DOHH2 (cell line): ENCODE results near the gene AFAP1.

Experiments
- H3F3A ChIP-seq: fragments of 200-600 bp; sonication (generic), shearing (Covaris generic); 2 replicates; pipeline ENCODE4 v1.6.0; 2016; ENCODE audit warnings: antibody characterized with exemption, mild to moderate bottlenecking; ENCODE audit not compliant: control insufficient read depth, insufficient read depth
- H3K27ac ChIP-seq: fragments of 200-600 bp; sonication (generic); 2 replicates; pipeline ENCODE4 v1.5.1; 2014; ENCODE audit warnings: low read depth, mild to moderate bottlenecking, low read length, moderate library complexity
- H3K27me3 ChIP-seq: fragments of 200-600 bp; sonication (generic); 2 replicates; pipeline ENCODE4 v1.6.1; 2014; ENCODE audit warnings: mild to moderate bottlenecking, low read length, mixed read lengths; ENCODE audit not compliant: control insufficient read depth
- H3K36me3 ChIP-seq: fragments of 200-600 bp; sonication (generic); 2 replicates; pipeline ENCODE4 v1.6.1; 2014; ENCODE audit warnings: mild to moderate bottlenecking, low read length, moderate library complexity, mixed read lengths; ENCODE audit not compliant: control insufficient read depth
- H3K4me1 ChIP-seq: fragments of 200-600 bp; sonication (generic); 2 replicates; pipeline ENCODE4 v1.6.1; 2014; ENCODE audit warnings: mild to moderate bottlenecking, low read length, mixed read lengths; ENCODE audit not compliant: control insufficient read depth
- H3K4me2 ChIP-seq: fragments of 200-600 bp; sonication (generic); 2 replicates; pipeline ENCODE4 v1.6.0; 2014; ENCODE audit warnings: mild to moderate bottlenecking, low read length, moderate library complexity
- H3K4me3 ChIP-seq: fragments of 200-600 bp; sonication (generic); 2 replicates; pipeline ENCODE4 v1.5.1; 2014; ENCODE audit warnings: mild to moderate bottlenecking, low read length, mixed read lengths
- H3K79me2 ChIP-seq: fragments of 200-600 bp; sonication (generic); 2 replicates; pipeline ENCODE4 v1.6.1; 2014; ENCODE audit warnings: mild to moderate bottlenecking, low read length, mixed read lengths; ENCODE audit not compliant: control insufficient read depth
- H3K9me2 ChIP-seq: fragments of 200-600 bp; sonication (generic); replicated peaks from 2 replicates; pipeline ENCODE4 v1.6.1; 2014; ENCODE audit warnings: mild to moderate bottlenecking, low read length, mixed read lengths; ENCODE audit not compliant: control insufficient read depth
- H3K9me3 ChIP-seq: fragments of 200-600 bp; sonication (generic); 2 replicates; pipeline ENCODE4 v1.6.1; 2014; ENCODE audit warnings: antibody characterized with exemption, low read length, mixed read lengths; ENCODE audit not compliant: control insufficient read depth, insufficient read depth
- H4K20me1 ChIP-seq: fragments of 200-600 bp; sonication (generic); 2 replicates; pipeline ENCODE4 v1.6.0; 2014; ENCODE audit warnings: low read depth, mild to moderate bottlenecking, antibody characterized with exemption, low read length, moderate library complexity; ENCODE audit not compliant: control insufficient read depth, insufficient read depth
- CTCF ChIP-seq: fragments of 200-600 bp; sonication (generic); IDR thresholded peaks from one replicate; pipeline ENCODE4 v1.5.1; 2014; ENCODE audit warnings: antibody characterized with exemption, mild to moderate bottlenecking, low read depth, low read length; ENCODE audit not compliant: poor library complexity, severe bottlenecking
- EZH2phosphoT487 ChIP-seq: fragments of 200-600 bp; sonication (generic); IDR thresholded peaks from 2 replicates; pipeline ENCODE4 v1.6.1; 2017; ENCODE audit warnings: borderline replicate concordance, mild to moderate bottlenecking, antibody characterized with exemption, low read length, moderate library complexity, mixed read lengths

Gene AFAP1

GRCh38 chr4:7774301-7775294, 165.1 kb downstream of the AFAP1 start:
- Histone ChIP-seq H3K9me3 (no peaks in the 10 kb centered on the region), H3K4me2 (no peak overlapping the region), H4K20me1 (no peaks in the 10 kb centered on the region), H3K4me1 (peaks cover 23% of the 10 kb centered on the region), H3K4me3 (no peak overlapping the region), H3K27ac (no peak overlapping the region), H3K9me2 (no peaks in the 10 kb centered on the region), H3F3A (no peaks in the 10 kb centered on the region), H3K79me2 (no peaks in the 10 kb centered on the region), H3K27me3 (peaks cover 14% of the 10 kb centered on the region), H3K36me3 (no peaks in the 10 kb centered on the region)
- no peak for TF ChIP-seq CTCF
- TF ChIP-seq EZH2phosphoT487: no peak

- no peak overlapping the region for H3K27ac ChIP-seq
- H3K4me1 ChIP-seq: peaks cover 23% of the 10 kb centered on the region
- no peaks in the 10 kb centered on the region for H3K9me2 ChIP-seq
- H3K36me3 ChIP-seq: no peaks in the 10 kb centered on the region
- no peak overlapping the region for H3K4me3 ChIP-seq
- H3K4me2 ChIP-seq: no peak overlapping the region
- no peaks in the 10 kb centered on the region for H4K20me1 ChIP-seq
- TF ChIP-seq EZH2phosphoT487 (no peak), CTCF (no peak)
- no peaks in the 10 kb centered on the region for H3F3A ChIP-seq
- peaks cover 16% of the 10 kb centered on the region for H3K27me3 ChIP-seq
- H3K9me3 ChIP-seq: no peaks in the 10 kb centered on the region
- H3K79me2 ChIP-seq: no peaks in the 10 kb centered on the region
Measured at GRCh38 chr4:7773401-7774180, 166.1 kb downstream of the AFAP1 start.

DNA sequence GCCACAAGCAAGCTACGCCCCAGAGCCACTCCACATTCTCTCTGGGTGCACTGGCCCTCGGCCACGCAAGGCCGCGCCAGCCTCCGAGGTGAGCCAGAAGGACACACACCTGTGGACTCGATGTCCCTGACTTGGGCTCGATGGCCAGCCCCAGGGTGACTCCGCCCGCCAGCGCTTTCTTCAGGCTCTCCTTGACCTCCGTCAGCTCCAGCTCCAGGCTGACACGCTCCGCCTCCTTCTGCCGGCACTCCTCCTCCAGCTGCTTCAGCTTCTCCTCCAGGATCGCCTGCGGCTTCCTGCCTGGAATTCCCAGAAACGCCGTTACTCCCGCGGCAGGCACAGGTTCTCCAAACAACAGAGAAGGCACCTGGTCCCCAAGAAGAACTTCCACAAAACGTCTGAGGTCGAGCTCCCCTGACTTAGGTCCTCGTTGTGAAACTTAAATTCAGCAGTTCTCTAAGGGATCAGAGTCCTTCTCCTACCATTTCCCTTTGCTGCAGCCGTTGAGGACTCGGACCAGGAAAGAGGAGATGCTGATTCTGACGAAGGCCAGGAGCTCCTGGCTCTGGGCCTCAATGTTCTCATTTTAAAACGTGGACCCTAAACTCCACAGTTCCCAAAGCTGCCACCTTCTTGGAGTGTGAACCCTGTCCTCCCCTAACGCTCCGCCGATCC, 166.8 kb downstream of the AFAP1 start:
- H3K27ac ChIP-seq: no peak overlapping the region
- peaks cover 17% of the 10 kb centered on the region for H3K27me3 ChIP-seq
- H3K4me2 ChIP-seq: no peak overlapping the region
- H3F3A ChIP-seq: no peaks in the 10 kb centered on the region
- no peaks in the 10 kb centered on the region for H3K36me3 ChIP-seq
- no peaks in the 10 kb centered on the region for H3K9me3 ChIP-seq
- peaks cover 23% of the 10 kb centered on the region for H3K4me1 ChIP-seq
- H3K79me2 ChIP-seq: no peaks in the 10 kb centered on the region
- H4K20me1 ChIP-seq: no peaks in the 10 kb centered on the region
- no peak for TF ChIP-seq CTCF
- no peak for TF ChIP-seq EZH2phosphoT487
- H3K4me3 ChIP-seq: no peak overlapping the region
- H3K9me2 ChIP-seq: no peaks in the 10 kb centered on the region
